Measurements from ENCODE around the gene TDRD12. TPM values are rescaled to one million over a fixed set of nuclear protein-coding genes. Genes with fewer than 3 reads are reported as not detected.
"Not testable (repeated sequence)": the region's sequence is repeated elsewhere in the genome, so short reads cannot be mapped to it uniquely, and the experiment has no call there.

Gene TDRD12
- total and polyA plus RNA-seq, 2 donors (not counting 1 experiment from before 2014, with no cell fraction given) = 0.17 TPM; not detected in 1

- H3K9me3 ChIP-seq (ENCODE audit: control insufficient read depth, insufficient read depth, low read depth, low read length) = no peaks in the 10 kb centered on the region
- no peak overlapping the region for H2AFZ ChIP-seq (ENCODE audit: low read length)
- H3K4me2 ChIP-seq (ENCODE audit: extremely low read depth, insufficient read depth, low read length) = no peak overlapping the region
- H4K20me1 ChIP-seq (ENCODE audit: control insufficient read depth, extremely low read depth, insufficient read depth, low read length) = no peaks in the 10 kb centered on the region
- H3K4me3 ChIP-seq (replicated peaks in 1 of 4; ENCODE audit: control extremely low read depth in 1 of 4, insufficient read depth in 1 of 4, low read depth in 3 of 4, low read length in 4 of 4) = no peak overlapping the region
- DNase-seq (ENCODE audit: low read depth in 2 of 2) = peak in 1 of 2 donors; percentile 17
- H3K36me3 ChIP-seq (ENCODE audit: control insufficient read depth, insufficient read depth, low read length) = no peaks in the 10 kb centered on the region
- H3K79me2 ChIP-seq (ENCODE audit: control insufficient read depth, insufficient read depth, low read length) = peaks cover 9% of the 10 kb centered on the region
- H3K27me3 ChIP-seq (ENCODE audit: control insufficient read depth, insufficient read depth, low read length) = no peaks in the 10 kb centered on the region
- no peaks in the 10 kb centered on the region for H3K4me1 ChIP-seq (ENCODE audit: control insufficient read depth, extremely low read depth, insufficient read depth, low read length)
- no peak overlapping the region for H3K9ac ChIP-seq (ENCODE audit: insufficient read depth, low read length)
- H3K27ac ChIP-seq (ENCODE audit: insufficient read depth, low read length) = no peak overlapping the region
- no peak for TF ChIP-seq CTCF (conservative IDR thresholded peaks at IDR 0.05 in 1 of 2, IDR thresholded peaks at IDR 0.05 in 1 of 2; ENCODE audit: low read depth in 1 of 2, low read length in 2 of 2)
- TF ChIP-seq EZH2 (IDR thresholded peaks at IDR 0.05; ENCODE audit: low read length, missing control alignments) = no peak
Observed at GRCh38 chr19:32702010-32702409, 17.6 kb upstream of the TDRD12 start.

DNA sequence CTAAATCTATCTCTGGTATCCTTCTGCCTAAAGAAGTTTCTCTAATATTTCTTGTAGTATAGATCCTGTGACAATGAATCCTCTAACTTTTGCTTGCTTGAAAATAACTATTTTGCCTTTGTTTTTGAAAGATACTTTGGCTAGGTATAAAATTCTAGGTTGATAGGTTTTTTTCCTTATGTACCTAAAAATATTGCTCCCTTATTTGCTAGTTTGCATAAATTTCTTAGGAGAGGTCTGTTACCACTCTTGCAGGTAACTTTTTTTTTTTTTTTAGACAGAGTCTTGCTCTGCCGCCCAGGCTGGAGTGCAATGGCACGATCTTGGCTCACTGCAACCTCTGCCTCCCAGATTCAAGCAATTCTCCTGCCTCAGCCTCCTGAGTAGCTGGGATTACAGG is 15.6 kb upstream of the TDRD12 start:
- not testable (repeated sequence) for H2AFZ ChIP-seq (ENCODE audit: low read length); H3K79me2 ChIP-seq (ENCODE audit: control insufficient read depth, insufficient read depth, low read length); H3K9me3 ChIP-seq (ENCODE audit: control insufficient read depth, insufficient read depth, low read depth, low read length); DNase-seq (ENCODE audit: low read depth in 2 of 2); H3K27ac ChIP-seq (ENCODE audit: insufficient read depth, low read length); H3K4me3 ChIP-seq (replicated peaks in 1 of 4; ENCODE audit: control extremely low read depth in 1 of 4, insufficient read depth in 1 of 4, low read depth in 3 of 4, low read length in 4 of 4); H3K27me3 ChIP-seq (ENCODE audit: control insufficient read depth, insufficient read depth, low read length); H3K4me2 ChIP-seq (ENCODE audit: extremely low read depth, insufficient read depth, low read length); H3K9ac ChIP-seq (ENCODE audit: insufficient read depth, low read length); H4K20me1 ChIP-seq (ENCODE audit: control insufficient read depth, extremely low read depth, insufficient read depth, low read length); H3K4me1 ChIP-seq (ENCODE audit: control insufficient read depth, extremely low read depth, insufficient read depth, low read length); H3K36me3 ChIP-seq (ENCODE audit: control insufficient read depth, insufficient read depth, low read length)

GRCh38 chr19:32708457-32708856 is 11.1 kb upstream of the TDRD12 start:
- peaks cover 4% of the 10 kb centered on the region for H3K79me2 ChIP-seq (ENCODE audit: control insufficient read depth, insufficient read depth, low read length)
- no peaks in the 10 kb centered on the region for H4K20me1 ChIP-seq (ENCODE audit: control insufficient read depth, extremely low read depth, insufficient read depth, low read length)
- no peak overlapping the region for H3K4me2 ChIP-seq (ENCODE audit: extremely low read depth, insufficient read depth, low read length)
- H3K9ac ChIP-seq (ENCODE audit: insufficient read depth, low read length) = no peak overlapping the region
- no peaks in the 10 kb centered on the region for H3K27me3 ChIP-seq (ENCODE audit: control insufficient read depth, insufficient read depth, low read length)
- H3K4me1 ChIP-seq (ENCODE audit: control insufficient read depth, extremely low read depth, insufficient read depth, low read length) = no peaks in the 10 kb centered on the region
- no peaks in the 10 kb centered on the region for H3K9me3 ChIP-seq (ENCODE audit: control insufficient read depth, insufficient read depth, low read depth, low read length)
- H3K4me3 ChIP-seq (replicated peaks in 1 of 4; ENCODE audit: control extremely low read depth in 1 of 4, insufficient read depth in 1 of 4, low read depth in 3 of 4, low read length in 4 of 4) = no peak overlapping the region
- TF ChIP-seq CTCF (conservative IDR thresholded peaks at IDR 0.05 in 1 of 2, IDR thresholded peaks at IDR 0.05 in 1 of 2; ENCODE audit: low read depth in 1 of 2, low read length in 2 of 2) (no peak), EZH2 (IDR thresholded peaks at IDR 0.05; ENCODE audit: low read length, missing control alignments) (no peak)
- H3K27ac ChIP-seq (ENCODE audit: insufficient read depth, low read length) = no peak overlapping the region
- H2AFZ ChIP-seq (ENCODE audit: low read length) = no peak overlapping the region
- no peak for DNase-seq (ENCODE audit: low read depth in 2 of 2)
- no peaks in the 10 kb centered on the region for H3K36me3 ChIP-seq (ENCODE audit: control insufficient read depth, insufficient read depth, low read length)

All from fibroblast of lung (primary cell).